HG03095 (cell line): Measurements from ENCODE around the gene PIEZO2.
A peak's percentile ranks its signal among the peaks of the same experiment; 100 is the strongest.
"Not testable (repeated sequence)": the region's sequence is repeated elsewhere in the genome, so short reads cannot be mapped to it uniquely, and the experiment has no call there.

Experiments used
- ATAC-seq: cut with Tn5 transposase; IDR thresholded peaks from one replicate; pipeline ENCODE4 v1.9.1; 2021; ENCODE audit warnings: moderate library complexity; ENCODE audit not compliant: unreplicated experiment

Gene PIEZO2

DNA sequence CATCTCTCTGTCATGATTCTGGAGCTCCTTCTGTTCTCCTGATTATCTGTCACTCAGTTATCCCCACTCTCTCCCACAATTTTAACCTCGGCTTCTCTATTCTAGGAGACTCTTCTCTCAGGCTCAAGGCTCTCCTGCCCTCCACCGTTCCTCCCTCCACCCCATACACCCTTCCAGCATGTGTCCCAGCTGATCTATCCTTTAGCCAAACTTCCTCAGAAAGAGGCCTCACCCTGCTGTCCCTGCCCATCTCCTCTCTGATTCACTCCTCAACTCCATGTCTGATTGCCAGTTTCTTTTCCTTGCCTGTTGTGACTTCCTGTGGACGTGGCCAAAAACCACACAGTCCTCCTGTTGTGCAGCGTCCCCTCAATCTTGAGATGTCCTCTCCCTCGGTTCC lies 505.4 kb downstream of the PIEZO2 start:
- ATAC-seq = not testable (repeated sequence)

GRCh38 chr18:10642915-10643524 lies 506.3 kb downstream of the PIEZO2 start:
- ATAC-seq = not testable (repeated sequence)

DNA sequence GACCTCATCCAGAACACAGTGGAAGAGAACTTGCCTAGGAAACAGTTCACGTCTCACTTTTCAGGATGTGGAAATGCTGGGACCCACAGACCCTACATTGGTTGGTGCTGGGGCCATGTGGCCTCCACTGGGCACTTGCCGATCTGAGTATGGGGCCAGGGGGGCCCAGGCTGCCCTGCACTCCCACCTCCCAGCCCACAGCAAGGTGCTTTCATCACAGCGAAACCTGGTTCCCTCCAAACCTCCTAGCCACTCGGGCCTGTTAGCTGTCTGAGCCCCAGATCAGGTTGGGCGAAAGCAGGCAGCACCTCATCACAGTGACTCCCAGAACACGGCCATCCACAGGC lies 510.9 kb downstream of the PIEZO2 start:
- not testable (repeated sequence) for ATAC-seq

DNA sequence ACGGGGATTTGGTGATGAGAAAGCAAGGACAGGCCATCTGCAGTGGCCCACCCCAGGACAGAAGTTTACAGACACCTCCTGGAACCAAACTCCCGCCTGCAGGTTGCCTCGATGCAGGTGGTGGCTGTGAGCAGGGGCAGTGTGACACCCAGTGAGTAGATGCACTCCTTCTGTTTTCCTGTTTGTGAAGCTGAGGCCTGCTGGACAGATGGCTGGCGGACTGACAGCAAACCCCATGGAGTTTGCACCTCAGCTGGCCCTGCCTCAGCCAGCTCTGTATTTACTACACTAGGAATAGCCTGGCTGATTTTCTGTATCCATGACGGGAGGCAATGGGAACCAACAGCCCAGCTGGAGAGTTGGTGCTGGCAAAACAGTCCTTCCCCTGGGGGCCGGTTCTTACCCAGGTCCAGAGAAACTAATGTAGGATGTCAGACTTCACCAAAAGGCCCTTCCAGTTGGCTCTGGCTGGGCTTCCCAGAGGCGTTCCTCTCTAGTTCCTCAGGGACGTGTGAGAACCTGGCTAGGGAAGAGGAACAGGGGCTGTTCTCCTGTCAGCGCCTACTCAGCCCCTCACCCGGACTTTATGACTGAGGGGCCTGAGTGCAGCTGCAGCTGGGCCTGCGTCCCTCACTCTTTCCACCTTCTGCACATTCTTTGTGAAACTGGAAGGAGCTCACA lies 511.4 kb downstream of the PIEZO2 start:
- ATAC-seq = not testable (repeated sequence)

GRCh38 chr18:10629076-10629475 lies 520.3 kb downstream of the PIEZO2 start:
- peak; percentile 97 for ATAC-seq

- not testable (repeated sequence) for ATAC-seq
Observed at GRCh38 chr18:10626606-10627213, 522.7 kb downstream of the PIEZO2 start.

DNA sequence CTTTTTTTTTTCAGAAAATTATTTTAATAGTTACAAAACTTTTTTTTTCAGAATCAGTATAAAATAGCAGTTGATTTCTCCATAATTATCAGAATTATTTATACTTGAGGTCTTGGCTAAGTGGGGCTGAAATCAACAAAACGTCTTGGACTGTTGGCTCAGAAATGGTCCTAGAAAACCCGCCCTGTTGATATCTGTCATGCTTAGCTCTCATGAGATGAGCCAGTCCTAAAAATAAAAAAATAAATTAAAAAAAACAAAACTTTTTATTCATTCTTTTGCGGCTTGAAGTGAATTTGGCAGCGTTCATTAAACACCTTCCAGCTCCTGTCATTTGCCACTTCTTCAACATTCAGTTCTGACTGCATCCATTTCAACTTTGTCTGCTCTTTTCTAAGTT lies 525.8 kb downstream of the PIEZO2 start:
- not testable (repeated sequence) for ATAC-seq

GRCh38 chr18:10622982-10623381 lies 526.4 kb downstream of the PIEZO2 start:
- not testable (repeated sequence) for ATAC-seq

- not testable (repeated sequence) for ATAC-seq
Observed at GRCh38 chr18:10620670-10621329, 528.6 kb downstream of the PIEZO2 start.
